DOHH2 (cell line): ENCODE results near the gene GRB7.

ENCODE experiments used
- CTCF ChIP-seq: fragments of 200-600 bp; sonication (generic); IDR thresholded peaks from one replicate; pipeline ENCODE4 v1.5.1; 2014; ENCODE audit warnings: antibody characterized with exemption, mild to moderate bottlenecking, low read depth, low read length; ENCODE audit not compliant: poor library complexity, severe bottlenecking
- EZH2phosphoT487 ChIP-seq: fragments of 200-600 bp; sonication (generic); IDR thresholded peaks from 2 replicates; pipeline ENCODE4 v1.6.1; 2017; ENCODE audit warnings: borderline replicate concordance, mild to moderate bottlenecking, antibody characterized with exemption, low read length, moderate library complexity, mixed read lengths

- no peak for TF ChIP-seq CTCF
- TF ChIP-seq EZH2phosphoT487: no peak
Measured at GRCh38 chr17:39782481-39782880, 44.7 kb downstream of the GRB7 start.
